Activated T-helper 1 cell treated with anti-CD3 and anti-CD28 coated beads, Interleukin-2, amount 50 U/mL, for 16 hours (primary cell): Measurements from ENCODE around the gene NCKAP5.

Source experiments
- DNase-seq, 2 donors: peaks; one replicate each; pipeline ENCODE4 v3.0.0-alpha.2; 2020; ENCODE audit warnings: low read depth in 1 of 2, low spot score in 1 of 2

NCKAP5 gene

DNA sequence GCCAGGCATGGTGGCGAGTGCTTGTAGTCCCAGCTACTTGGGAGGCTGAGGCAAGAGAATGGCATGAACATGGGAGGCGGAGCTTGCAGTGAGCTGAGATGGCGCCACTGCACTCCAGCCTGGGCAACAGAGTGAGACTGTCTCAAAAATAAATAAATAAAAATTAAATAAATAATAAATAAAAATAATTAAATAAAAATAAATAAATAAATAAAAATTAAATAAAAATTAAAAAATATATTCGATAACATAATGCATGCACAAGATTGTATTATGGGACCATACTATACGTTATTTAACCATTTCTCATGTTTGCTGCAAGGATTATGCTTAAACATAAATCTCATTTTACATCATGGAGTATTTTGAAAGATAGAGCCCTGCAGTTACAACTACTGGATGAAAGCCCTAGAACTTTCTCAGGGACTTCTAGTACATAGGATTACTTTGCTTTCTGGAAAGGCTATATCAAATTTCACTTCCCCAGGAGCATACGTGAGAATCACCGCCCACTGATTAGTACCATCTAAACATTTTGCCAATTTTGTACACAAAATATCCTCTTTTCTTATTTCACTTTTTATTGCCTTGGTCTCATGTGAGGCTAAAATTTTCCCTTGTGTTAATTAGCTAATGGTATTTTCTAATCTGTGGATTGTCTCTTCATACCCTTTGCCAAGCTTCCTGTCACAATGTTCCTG, 664.0 kb downstream of the NCKAP5 start:
- no peak for DNase-seq

DNA sequence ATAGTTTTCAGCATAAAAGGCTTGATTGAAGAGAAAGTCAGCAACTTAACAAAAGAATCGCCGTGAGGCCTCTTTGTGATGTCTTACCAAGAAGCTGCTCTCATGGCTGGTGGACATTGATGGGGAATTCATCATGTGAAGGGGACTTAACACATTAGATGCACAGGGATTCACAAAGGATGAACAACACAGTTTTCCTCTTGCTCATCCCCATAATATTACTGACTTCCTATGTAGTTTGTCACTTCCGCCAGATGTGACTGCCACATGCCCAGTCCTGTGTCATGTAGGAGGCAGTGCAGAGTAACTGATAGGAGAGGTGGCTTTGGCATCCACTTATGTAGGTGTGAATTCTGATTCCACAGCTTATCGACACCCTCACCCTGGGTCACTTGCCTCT, 665.6 kb downstream of the NCKAP5 start:
- no peak for DNase-seq

DNA sequence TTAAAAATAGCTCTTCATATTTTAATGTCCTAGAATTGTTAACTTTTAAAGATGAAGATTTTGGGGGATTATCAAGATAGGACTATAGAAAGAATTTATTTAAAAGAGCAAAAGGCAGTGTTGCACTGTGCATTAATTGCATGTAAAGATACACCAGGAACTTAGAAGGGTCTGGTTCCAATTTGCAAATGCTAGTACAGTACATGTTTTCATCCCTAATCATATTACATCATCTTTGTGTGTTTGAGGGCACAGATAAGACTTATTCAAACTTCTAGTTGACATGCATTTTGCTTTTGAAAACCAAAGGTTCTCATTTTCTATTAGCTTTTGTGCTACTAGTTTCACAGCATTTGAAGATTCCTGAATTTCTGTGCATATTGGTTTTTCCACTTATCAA, 666.6 kb downstream of the NCKAP5 start:
- no peak for DNase-seq

DNA sequence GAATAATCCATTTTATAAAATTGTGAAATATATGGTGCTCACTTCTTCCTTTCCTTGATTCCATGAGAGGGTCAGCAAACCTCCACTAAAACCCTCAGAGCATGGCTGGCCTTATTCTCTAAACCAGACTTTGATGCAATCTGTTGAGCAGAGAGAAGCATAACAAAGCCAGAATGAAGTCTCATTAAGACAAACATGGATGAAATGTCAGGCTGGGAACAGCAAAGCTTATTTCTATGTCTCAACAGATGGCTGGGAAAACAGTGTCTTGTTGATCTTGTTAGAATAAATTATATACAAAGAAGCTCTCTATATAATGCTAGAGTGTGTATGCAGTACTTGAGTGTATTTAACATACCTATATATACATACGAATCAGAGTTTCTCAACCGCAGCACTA, 671.2 kb downstream of the NCKAP5 start:
- no peak for DNase-seq

DNA sequence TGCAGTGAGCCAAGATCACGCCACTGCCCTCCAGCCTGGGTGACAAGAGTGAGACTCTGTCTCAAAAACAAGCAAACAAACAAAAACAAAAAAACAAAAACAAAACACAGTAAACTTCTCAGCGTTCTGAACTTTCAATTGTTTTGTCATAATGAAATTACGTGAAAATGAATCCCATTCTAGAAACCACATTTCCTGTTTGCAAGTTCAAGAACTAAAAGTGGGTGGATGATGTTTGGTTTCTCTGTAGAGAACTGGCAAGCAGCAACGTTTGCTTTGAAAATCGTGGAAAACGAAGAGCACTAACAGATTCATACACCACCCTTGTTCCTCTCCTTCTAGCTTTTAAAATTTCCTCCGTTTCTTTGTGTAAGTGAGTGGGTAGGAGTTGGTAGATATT, 672.2 kb downstream of the NCKAP5 start:
- DNase-seq, result no peak

DNA sequence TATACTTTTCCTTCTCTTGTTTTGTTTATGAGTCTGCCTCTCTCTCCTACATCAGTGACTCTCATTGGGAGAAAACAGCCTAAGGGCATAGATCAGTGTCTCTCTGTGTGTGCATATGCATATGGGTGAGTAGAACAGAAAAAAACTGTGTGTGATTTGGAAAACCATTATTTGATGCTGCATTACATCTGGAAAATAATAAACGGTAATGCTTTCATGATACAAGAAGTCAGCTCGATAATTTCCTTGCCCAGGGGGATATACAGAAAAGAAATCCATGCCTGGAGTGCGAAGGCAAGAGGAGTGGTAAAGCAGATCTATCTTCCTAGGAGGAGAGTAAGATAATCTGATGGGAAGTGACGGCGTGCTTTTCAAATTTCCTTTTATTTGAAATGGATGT, 676.8 kb downstream of the NCKAP5 start:
- DNase-seq, result no peak

DNA sequence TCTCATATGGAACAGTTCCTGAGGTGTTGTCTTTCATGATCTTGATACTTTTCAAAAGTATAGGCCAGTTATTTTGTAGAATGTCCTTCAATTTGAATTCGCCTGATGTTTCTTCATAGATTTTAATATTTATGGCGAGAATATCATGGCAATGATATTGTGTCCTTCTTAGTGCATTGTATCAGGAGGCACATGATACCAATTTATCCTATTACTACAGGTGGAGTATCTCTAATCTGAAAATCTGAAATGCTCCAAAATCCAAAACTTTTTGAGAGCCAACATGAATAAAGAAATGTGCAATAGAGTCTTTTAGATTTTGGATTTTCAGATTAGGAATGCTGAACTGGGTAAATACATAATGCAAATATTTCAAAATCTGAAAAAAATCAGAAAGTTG, 681.7 kb downstream of the NCKAP5 start:
- DNase-seq, result no peak

DNA sequence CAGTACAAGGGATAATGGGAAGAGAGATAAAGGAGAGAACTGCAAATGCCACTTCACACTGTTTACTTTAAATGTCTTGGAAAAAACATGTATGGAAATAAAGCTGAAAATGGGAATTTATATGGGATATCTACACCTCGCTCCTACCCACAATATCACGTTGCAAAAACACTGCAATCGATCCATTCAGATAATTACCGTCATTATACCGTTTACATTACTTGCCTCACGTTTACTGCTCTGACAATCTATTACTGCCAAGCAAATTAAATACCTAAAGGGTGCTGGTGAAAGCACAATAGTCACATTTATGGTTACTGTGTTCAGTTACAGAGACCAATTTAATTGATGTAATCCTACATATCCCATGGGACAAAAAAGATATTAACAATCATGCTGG, 683.6 kb downstream of the NCKAP5 start:
- no peak for DNase-seq

DNA sequence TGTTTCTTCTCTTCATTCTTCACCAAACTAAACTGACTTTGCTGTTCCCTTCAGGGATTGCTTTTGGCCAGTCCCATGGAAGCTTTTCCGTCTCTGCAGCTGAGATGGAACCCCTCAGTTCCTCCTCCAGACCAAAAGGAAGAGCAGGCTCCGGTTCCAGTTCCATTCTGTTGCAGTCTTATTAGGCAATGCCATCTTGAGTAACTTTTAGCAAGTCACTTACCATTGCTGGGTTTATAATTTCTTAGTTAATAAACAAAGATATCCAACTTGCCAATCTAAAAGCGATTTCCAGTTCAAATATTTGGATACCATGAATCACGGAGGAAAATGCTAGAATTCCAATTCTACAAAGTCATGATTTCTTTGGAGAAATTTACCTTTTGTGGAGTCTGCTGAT, 684.0 kb downstream of the NCKAP5 start:
- DNase-seq, result no peak

DNA sequence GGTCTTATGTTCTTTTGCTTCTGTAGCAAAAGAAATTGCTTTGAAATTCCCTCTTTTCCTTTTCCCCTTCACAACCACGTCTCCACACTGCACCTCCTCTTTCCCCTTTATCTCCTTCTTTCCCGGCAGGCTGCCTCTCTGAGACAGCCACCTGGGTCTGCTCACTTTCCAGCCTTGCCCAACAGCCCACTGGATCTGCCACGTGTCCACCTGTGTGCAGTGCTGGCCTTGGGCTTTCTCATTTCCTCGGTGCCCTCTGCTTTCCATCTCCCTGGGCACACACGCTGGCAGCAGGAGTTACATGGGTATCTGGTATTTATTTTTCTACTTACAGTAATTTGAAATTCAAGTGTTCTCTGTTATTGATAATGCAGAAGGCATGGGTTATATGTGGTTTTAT, 684.8 kb downstream of the NCKAP5 start:
- DNase-seq, result no peak

DNA sequence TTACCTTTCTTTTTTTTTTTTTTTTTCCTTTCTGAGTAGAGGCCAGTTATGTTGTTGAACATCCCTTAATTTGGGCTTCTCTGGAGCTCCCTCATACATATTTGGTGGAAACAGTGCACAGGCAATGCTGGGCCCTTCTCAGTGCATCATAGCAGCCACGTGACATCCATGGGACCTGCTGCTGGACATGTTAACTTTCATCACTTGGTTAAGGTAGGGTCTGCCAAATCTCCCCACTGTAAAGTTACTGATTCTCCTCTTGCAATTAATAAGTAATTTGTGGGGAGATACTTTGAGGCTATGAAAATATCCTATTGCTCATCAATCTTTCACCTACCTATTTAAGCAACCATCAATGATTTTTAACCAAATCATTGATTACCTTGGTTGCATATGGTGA, 686.7 kb downstream of the NCKAP5 start:
- DNase-seq, result no peak

DNA sequence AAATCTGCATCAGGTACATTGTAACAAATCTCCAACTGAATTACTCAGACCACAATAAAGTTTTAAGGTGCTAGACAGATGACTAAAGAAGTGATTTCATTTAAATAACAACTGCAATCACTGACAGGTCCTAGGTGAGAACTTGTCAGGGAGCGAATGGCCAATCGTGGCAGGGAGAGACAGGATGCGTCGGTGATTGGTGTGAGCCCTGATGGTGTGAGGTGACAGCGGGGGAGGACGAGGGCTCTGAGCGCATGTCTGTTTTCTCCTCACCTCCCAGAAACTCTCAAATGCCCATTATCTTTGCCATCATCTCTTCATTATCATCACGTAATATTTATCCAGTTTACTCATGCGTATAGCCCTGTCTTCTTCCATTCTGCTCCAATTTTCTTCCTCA, 690.3 kb downstream of the NCKAP5 start:
- DNase-seq, result no peak

DNA sequence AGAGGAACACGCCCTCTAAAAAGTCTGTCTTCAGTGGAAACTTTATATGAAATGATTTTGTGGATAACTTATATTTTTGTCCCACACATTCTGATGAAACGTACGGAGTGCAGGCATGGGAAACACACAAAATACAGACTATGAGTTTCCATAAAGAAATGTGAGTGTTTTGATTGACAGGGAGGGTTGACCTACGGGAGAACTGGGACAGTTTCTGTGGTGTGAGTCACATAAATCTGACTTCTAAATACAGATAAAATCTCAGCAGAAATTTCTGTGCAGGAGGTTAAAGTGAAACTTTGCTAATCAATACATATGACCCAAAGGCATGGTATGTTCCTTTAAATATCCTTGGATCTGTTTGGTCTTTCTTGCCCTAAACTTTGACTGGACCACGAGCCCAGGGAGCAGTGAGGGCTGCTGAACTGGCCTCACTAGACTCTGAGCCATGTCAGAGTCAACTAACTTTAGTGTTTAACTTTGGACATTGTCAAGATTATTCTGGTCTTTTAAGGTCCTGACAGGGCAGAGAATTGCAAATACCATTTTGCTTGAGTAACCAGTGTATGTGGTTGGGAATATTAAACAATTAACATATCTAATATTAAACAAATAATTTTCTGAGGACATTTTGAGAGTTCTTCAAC, 691.4 kb downstream of the NCKAP5 start:
- DNase-seq, result no peak

DNA sequence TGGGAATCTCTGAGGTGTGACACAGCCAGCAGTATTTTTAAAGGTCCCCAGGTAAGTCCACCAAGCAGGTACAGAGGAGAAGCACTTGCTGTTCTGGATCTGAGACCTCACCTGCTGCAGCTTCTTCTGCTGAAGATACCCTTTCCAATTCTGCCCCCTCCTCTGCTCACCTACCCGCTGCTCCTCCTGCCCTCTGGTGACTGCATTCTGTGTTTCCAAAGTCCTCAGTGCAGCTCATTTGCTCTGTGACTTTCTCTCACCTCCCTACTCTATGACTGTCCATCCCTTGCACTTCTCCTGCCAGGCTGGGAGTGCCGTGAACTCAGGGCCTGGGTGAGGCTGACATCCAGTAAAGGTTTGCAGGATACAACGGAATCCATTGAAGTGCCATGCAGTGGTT, 693.1 kb downstream of the NCKAP5 start:
- DNase-seq, result no peak

DNA sequence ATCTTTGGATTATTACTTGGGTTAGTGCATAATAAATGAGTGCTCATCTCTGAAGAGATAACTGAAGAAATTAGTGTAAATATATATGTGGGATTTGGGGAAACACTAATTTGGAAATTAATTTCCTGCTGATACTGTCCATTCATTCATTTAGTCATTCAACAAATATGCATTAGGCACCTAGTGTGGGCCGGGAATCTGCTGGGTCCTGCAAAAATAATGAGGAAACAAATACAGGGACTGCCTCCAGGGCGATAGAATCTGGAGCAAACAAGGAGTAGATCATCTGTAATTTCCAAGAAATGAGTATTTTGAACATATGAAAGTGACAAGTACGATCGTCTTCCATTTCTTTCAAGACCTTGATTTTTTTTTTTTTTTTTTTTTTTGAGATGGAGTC, 694.5 kb downstream of the NCKAP5 start:
- DNase-seq, result no peak

DNA sequence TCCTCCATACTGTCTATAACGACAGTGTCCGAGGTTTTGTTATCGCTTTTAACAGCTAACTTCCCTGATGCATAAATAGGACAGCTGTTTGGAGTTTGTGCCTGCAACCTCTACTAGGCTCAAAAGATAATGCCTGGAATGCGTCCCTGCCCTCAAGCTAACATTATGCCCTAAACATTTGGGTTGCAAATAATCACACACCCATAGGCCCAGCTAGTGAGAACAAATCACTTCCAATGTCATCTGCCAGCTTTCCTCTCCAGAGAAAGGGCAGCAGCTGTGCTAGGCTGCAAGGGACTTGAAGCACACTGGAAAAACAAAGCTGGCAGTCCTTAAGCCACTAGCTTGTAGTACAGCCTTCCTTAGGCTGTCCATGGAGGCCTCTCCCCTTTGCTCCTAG, 696.4 kb downstream of the NCKAP5 start:
- no peak for DNase-seq

DNA sequence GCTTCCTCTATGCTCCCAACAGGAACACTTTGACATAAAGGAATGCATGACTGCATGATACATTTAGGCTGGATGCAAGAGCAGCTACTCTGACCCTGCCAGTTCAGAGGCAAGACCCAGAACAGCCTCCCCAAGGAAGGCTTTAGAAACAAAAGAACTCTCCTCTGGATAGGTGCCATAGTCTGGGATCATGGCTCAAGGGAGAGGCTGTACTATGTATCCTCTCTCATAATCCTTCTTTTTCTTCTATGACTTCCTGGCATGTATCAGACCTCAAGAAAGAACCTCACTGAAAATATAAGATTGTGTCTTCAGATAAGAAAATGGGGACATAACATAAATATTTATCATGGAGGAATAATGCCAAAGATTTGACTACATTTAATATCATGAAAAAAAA, 704.3 kb downstream of the NCKAP5 start:
- no peak for DNase-seq

DNA sequence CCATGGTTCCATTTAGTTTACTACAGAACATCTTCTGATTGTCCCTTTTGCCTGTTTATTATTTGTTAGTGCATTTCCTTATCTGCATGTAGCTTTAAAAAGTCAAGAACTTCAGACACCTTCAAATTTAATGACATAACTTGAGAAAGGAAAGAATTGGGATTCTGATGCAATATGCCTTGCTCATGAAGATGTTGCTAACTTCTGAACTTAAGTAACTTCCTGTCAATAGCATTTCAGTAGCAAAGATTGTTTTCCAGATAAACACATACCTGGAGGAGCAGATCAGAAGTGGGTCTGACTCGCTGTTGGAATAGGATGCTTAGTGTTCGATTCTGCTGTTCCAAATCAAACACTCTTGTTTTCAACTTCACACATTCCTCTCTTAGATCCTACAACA, 708.0 kb downstream of the NCKAP5 start:
- DNase-seq, result no peak

DNA sequence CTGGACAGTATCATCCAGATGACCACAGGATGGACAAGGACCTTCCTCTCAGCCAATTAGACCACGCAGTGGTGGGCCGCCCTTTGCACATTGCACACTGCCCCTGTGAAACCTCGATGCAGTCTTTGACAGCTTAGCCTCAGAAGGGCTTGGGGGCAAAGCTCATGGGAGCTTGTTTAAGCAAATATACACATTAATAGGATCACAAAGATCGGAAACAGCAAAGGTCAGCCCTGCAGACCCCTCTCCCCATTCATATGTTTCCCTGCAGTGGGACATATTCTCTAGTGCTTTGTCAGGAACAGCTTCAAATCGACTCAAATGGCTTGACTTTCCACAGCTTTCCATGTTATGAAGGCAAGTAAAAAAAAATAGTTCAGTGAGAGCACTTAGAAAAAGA, 708.7 kb downstream of the NCKAP5 start:
- no peak for DNase-seq

DNA sequence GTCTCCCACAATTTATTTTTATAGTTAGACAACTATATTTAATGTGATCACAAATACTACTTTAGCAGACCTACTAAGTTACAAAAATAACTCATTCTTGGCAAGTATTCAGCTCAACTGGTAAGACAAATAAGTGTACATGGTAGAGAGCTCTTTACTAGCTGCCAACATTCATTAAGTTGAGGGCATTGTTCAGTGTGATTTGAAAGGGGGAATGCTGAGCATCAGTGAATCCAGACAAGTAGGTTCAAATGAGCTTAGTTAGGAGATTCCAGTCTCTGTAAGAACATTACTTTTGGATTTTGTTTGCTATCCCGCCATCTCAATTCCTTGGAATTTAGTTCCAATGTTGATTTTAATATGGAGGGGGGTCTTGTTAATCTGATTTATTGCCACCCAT, 710.9 kb downstream of the NCKAP5 start:
- no peak for DNase-seq

DNA sequence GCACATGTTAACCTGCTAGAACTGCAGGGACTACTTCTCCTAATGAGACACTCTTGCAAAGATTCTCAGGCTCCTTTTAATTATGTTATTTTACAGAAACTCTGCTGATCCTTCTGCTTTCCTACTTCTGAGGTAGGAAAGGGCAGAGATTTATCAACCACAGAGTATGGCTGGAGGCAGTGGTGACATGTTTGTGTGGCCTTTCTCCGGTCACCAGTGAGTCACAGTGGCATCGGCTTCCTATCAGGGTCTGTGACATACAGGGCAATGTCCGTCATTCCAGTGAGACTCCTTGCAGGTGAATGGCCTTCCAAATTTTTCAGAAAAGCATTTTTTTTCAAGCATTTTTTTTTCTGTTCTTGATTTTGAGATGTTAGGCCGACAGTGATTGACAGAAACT, 717.6 kb downstream of the NCKAP5 start:
- no peak for DNase-seq

DNA sequence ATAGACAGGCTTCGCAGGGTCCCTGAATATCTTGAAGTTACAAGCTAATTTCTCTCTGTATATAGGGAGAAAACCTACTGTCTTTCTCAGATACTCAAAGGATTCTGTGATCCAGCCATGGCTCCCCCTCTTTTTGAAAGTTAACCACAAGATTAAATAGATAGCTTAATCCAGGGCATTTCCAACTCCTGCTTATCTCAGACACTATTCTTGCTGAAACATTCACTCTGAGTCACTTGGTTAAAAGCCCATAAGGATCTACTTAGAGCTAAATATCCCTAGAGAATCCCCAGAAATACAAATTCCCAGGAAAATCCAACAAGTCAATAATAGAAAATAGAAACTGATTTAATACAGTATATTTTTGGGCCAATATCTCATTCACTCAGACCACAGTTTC, 719.1 kb downstream of the NCKAP5 start:
- DNase-seq, result no peak

DNA sequence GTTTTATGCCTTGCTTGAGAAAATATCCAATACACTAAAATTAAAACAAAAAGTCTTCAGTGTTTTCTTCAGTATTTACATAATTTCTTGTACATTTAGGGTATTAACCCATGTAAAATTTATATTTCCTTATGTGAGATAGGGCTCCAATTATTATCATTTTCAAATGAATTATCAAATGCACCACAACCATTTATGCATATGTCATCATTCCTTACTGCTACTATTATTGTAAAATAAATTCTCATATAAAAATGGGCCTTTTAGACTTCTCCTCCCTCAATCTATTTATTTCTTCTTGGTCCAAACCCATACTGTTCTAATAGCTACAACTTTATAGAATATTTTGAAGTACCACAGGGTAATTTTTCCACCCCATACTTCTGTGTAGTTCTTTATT, 722.9 kb downstream of the NCKAP5 start:
- DNase-seq, result no peak
